ENCODE measurements around the gene SCGN. TPM values are rescaled to one million over a fixed set of nuclear protein-coding genes. Genes with fewer than 3 reads are reported as not detected.

SCGN gene
- total and polyA plus RNA-seq, 2 of the 13 experiments (the other 11 are each of a cell fraction or from before 2014, with no cell fraction given), result 2.9 to 29.0 TPM

GRCh38 chr6:25660512-25660911, 8.5 kb downstream of the SCGN start (continued):
- TF ChIP-seq NCOR1 (IDR thresholded peaks at IDR 0.05; ENCODE audit: borderline replicate concordance, low read length) (no peak), GABPB1 (CRISPR knock-in tag; IDR thresholded peaks at IDR 0.05) (no peak), STAG1 (CRISPR knock-in tag; IDR thresholded peaks at IDR 0.05) (0 out of 2 replicates have a peak, but pooled peaks have one; percentile 4), RNF219 (CRISPR knock-in tag; IDR thresholded peaks at IDR 0.05) (peak; percentile 14; the same call in 1 of the 2 replicates), FOXJ3 (CRISPR knock-in tag; IDR thresholded peaks at IDR 0.05; ENCODE audit: borderline replicate concordance) (no peak), ZKSCAN1 (IDR thresholded peaks at IDR 0.05; ENCODE audit: low read length) (no peak), ZNF672 (CRISPR knock-in tag; IDR thresholded peaks at IDR 0.05) (no peak), IRF1 (CRISPR knock-in tag; IDR thresholded peaks at IDR 0.05; ENCODE audit: low read depth) (no peak), FLYWCH1 (CRISPR knock-in tag; IDR thresholded peaks at IDR 0.05) (no peak), SYNCRIP (IDR thresholded peaks at IDR 0.05; ENCODE audit: insufficient read depth, low read depth, low read length) (no peak), ZNF142 (CRISPR knock-in tag; IDR thresholded peaks at IDR 0.05) (no peak), TAF15 (IDR thresholded peaks at IDR 0.05; ENCODE audit: low read depth, low read length, poor library complexity, severe bottlenecking) (no peak), MIER2 (CRISPR knock-in tag; IDR thresholded peaks at IDR 0.05) (peak; percentile 92), RERE (CRISPR knock-in tag; IDR thresholded peaks at IDR 0.05; ENCODE audit: low read depth) (no peak)
